ENCODE data around the gene SETX. TPM values are rescaled to one million over a fixed set of nuclear protein-coding genes. Genes with fewer than 3 reads are reported as not detected.

SETX gene
- total RNA-seq, 1 experiment from 2014 or later: 22.2 TPM

- DNase-seq: no peak
- H3K36me3 ChIP-seq (replicated peaks; ENCODE audit: control insufficient read depth, insufficient read depth, low read length): peaks cover 31% of the 10 kb centered on the region
- H3K4me3 ChIP-seq (ENCODE audit: insufficient read depth, low read depth, low read length): no peak overlapping the region
- H3K27me3 ChIP-seq (ENCODE audit: control insufficient read depth, insufficient read depth, low read length): no peaks in the 10 kb centered on the region
Measured at GRCh38 chr9:132327537-132327936, 27.2 kb downstream of the SETX start.

- no peak for DNase-seq
- Histone ChIP-seq H3K36me3 (replicated peaks; ENCODE audit: control insufficient read depth, insufficient read depth, low read length) (peaks cover 17% of the 10 kb centered on the region), H3K4me3 (ENCODE audit: insufficient read depth, low read depth, low read length) (no peak overlapping the region), H3K27me3 (ENCODE audit: control insufficient read depth, insufficient read depth, low read length) (no peaks in the 10 kb centered on the region)
Measured at GRCh38 chr9:132324425-132324824, 30.4 kb downstream of the SETX start.

- H3K36me3 ChIP-seq (replicated peaks; ENCODE audit: control insufficient read depth, insufficient read depth, low read length): peaks cover 3% of the 10 kb centered on the region
- H3K27me3 ChIP-seq (ENCODE audit: control insufficient read depth, insufficient read depth, low read length): no peaks in the 10 kb centered on the region
- DNase-seq: peak; percentile 30
- no peak overlapping the region for H3K4me3 ChIP-seq (ENCODE audit: insufficient read depth, low read depth, low read length)
Measured at GRCh38 chr9:132319421-132320110, 35.2 kb downstream of the SETX start.

- Histone ChIP-seq H3K36me3 (replicated peaks; ENCODE audit: control insufficient read depth, insufficient read depth, low read length) (no peaks in the 10 kb centered on the region; the same call in none of the 2 replicates), H3K4me3 (ENCODE audit: insufficient read depth, low read depth, low read length) (no peak overlapping the region), H3K27me3 (ENCODE audit: control insufficient read depth, insufficient read depth, low read length) (no peaks in the 10 kb centered on the region)
- DNase-seq: no peak
Measured at GRCh38 chr9:132312873-132313272, 41.9 kb downstream of the SETX start.

GRCh38 chr9:132312426-132312825 lies 42.4 kb downstream of the SETX start:
- DNase-seq: no peak
- Histone ChIP-seq H3K4me3 (ENCODE audit: insufficient read depth, low read depth, low read length) (no peak overlapping the region), H3K36me3 (replicated peaks; ENCODE audit: control insufficient read depth, insufficient read depth, low read length) (no peaks in the 10 kb centered on the region; the same call in 1 of the 2 replicates), H3K27me3 (ENCODE audit: control insufficient read depth, insufficient read depth, low read length) (no peaks in the 10 kb centered on the region)

- H3K36me3 ChIP-seq (replicated peaks; ENCODE audit: control insufficient read depth, insufficient read depth, low read length): no peaks in the 10 kb centered on the region; the same call in 1 of the 2 replicates
- H3K4me3 ChIP-seq (ENCODE audit: insufficient read depth, low read depth, low read length): no peak overlapping the region
- no peak for DNase-seq
- H3K27me3 ChIP-seq (ENCODE audit: control insufficient read depth, insufficient read depth, low read length): no peaks in the 10 kb centered on the region
Measured at GRCh38 chr9:132311978-132312377, 42.8 kb downstream of the SETX start.

- no peak for DNase-seq
- Histone ChIP-seq H3K36me3 (replicated peaks; ENCODE audit: control insufficient read depth, insufficient read depth, low read length) (peaks cover 1% of the 10 kb centered on the region), H3K27me3 (ENCODE audit: control insufficient read depth, insufficient read depth, low read length) (no peaks in the 10 kb centered on the region)
Measured at GRCh38 chr9:132309056-132309455, 45.7 kb downstream of the SETX start.

GRCh38 chr9:132301521-132301920 lies 53.3 kb downstream of the SETX start:
- Histone ChIP-seq H3K4me3 (ENCODE audit: insufficient read depth, low read depth, low read length) (no peak overlapping the region), H3K36me3 (replicated peaks; ENCODE audit: control insufficient read depth, insufficient read depth, low read length) (peaks cover 17% of the 10 kb centered on the region), H3K27me3 (ENCODE audit: control insufficient read depth, insufficient read depth, low read length) (no peaks in the 10 kb centered on the region)
- DNase-seq: no peak

More at GRCh38 chr9:132309056-132309455, 45.7 kb downstream of the SETX start:
- H3K4me3 ChIP-seq (ENCODE audit: insufficient read depth, low read depth, low read length): no peak overlapping the region

- no peak for DNase-seq
- H3K27me3 ChIP-seq (ENCODE audit: control insufficient read depth, insufficient read depth, low read length): no peaks in the 10 kb centered on the region
- H3K36me3 ChIP-seq (replicated peaks; ENCODE audit: control insufficient read depth, insufficient read depth, low read length): peaks cover 27% of the 10 kb centered on the region
- H3K4me3 ChIP-seq (ENCODE audit: insufficient read depth, low read depth, low read length): no peak overlapping the region
Measured at GRCh38 chr9:132299221-132299620, 55.6 kb downstream of the SETX start.

GRCh38 chr9:132295181-132295580 lies 59.6 kb downstream of the SETX start:
- DNase-seq: no peak
- Histone ChIP-seq H3K36me3 (replicated peaks; ENCODE audit: control insufficient read depth, insufficient read depth, low read length) (peaks cover 22% of the 10 kb centered on the region), H3K4me3 (ENCODE audit: insufficient read depth, low read depth, low read length) (no peak overlapping the region), H3K27me3 (ENCODE audit: control insufficient read depth, insufficient read depth, low read length) (no peaks in the 10 kb centered on the region)

GRCh38 chr9:132293145-132293721 lies 61.6 kb downstream of the SETX start:
- DNase-seq: no peak
- H3K4me3 ChIP-seq (ENCODE audit: insufficient read depth, low read depth, low read length): no peak overlapping the region
- H3K36me3 ChIP-seq (replicated peaks; ENCODE audit: control insufficient read depth, insufficient read depth, low read length): peaks cover 20% of the 10 kb centered on the region
- no peaks in the 10 kb centered on the region for H3K27me3 ChIP-seq (ENCODE audit: control insufficient read depth, insufficient read depth, low read length)

- peaks cover 13% of the 10 kb centered on the region for H3K36me3 ChIP-seq (replicated peaks; ENCODE audit: control insufficient read depth, insufficient read depth, low read length)
- DNase-seq: no peak
- H3K4me3 ChIP-seq (ENCODE audit: insufficient read depth, low read depth, low read length): no peak overlapping the region
- no peaks in the 10 kb centered on the region for H3K27me3 ChIP-seq (ENCODE audit: control insufficient read depth, insufficient read depth, low read length)
Measured at GRCh38 chr9:132288966-132289365, 65.8 kb downstream of the SETX start.

GRCh38 chr9:132288361-132288760 lies 66.4 kb downstream of the SETX start:
- Histone ChIP-seq H3K27me3 (ENCODE audit: control insufficient read depth, insufficient read depth, low read length) (no peaks in the 10 kb centered on the region), H3K36me3 (replicated peaks; ENCODE audit: control insufficient read depth, insufficient read depth, low read length) (peaks cover 13% of the 10 kb centered on the region), H3K4me3 (ENCODE audit: insufficient read depth, low read depth, low read length) (no peak overlapping the region)
- no peak for DNase-seq

- DNase-seq: no peak
- Histone ChIP-seq H3K36me3 (replicated peaks; ENCODE audit: control insufficient read depth, insufficient read depth, low read length) (peaks cover 21% of the 10 kb centered on the region), H3K27me3 (ENCODE audit: control insufficient read depth, insufficient read depth, low read length) (no peaks in the 10 kb centered on the region), H3K4me3 (ENCODE audit: insufficient read depth, low read depth, low read length) (no peak overlapping the region)
Measured at GRCh38 chr9:132287256-132287760, 67.5 kb downstream of the SETX start.

- Histone ChIP-seq H3K4me3 (ENCODE audit: insufficient read depth, low read depth, low read length) (no peak overlapping the region), H3K36me3 (replicated peaks; ENCODE audit: control insufficient read depth, insufficient read depth, low read length) (peaks cover 28% of the 10 kb centered on the region), H3K27me3 (ENCODE audit: control insufficient read depth, insufficient read depth, low read length) (no peaks in the 10 kb centered on the region)
- DNase-seq: no peak
Measured at GRCh38 chr9:132283863-132284262, 70.9 kb downstream of the SETX start.

Measured in H7 (cell line).